Loucy (cell line): ENCODE results near the gene GNPNAT1.
"Not testable (repeated sequence)": the region's sequence is repeated elsewhere in the genome, so short reads cannot be mapped to it uniquely, and the experiment has no call there.

Experiments
- H2AFZ ChIP-seq: fragments of 200-600 bp; sonication (generic); 2 replicates; pipeline ENCODE4 v1.6.0; 2016; ENCODE audit warnings: antibody characterized with exemption, mild to moderate bottlenecking, low read length, moderate library complexity
- H3F3A ChIP-seq: fragments of 200-600 bp; 2 replicates; pipeline ENCODE4 v1.6.0; 2016; ENCODE audit warnings: antibody characterized with exemption, low read depth, mild to moderate bottlenecking
- H3K27me3 ChIP-seq: fragments of 200-600 bp; sonication (generic); 2 replicates; pipeline ENCODE4 v1.6.1; 2014; ENCODE audit warnings: low read length, mild to moderate bottlenecking; ENCODE audit not compliant: insufficient read depth, poor library complexity, severe bottlenecking
- H3K36me3 ChIP-seq: fragments of 200-600 bp; sonication (generic); 2 replicates; pipeline ENCODE4 v1.6.1; 2016; ENCODE audit warnings: low read length; ENCODE audit not compliant: insufficient read depth
- H3K4me1 ChIP-seq: fragments of 200-600 bp; sonication (generic); 2 replicates; pipeline ENCODE4 v1.5.1; 2014; ENCODE audit warnings: low read length, mild to moderate bottlenecking; ENCODE audit not compliant: insufficient read depth, poor library complexity, severe bottlenecking
- H3K4me2 ChIP-seq: fragments of 200-600 bp; sonication (generic); 2 replicates; pipeline ENCODE4 v1.6.0; 2014; ENCODE audit warnings: antibody characterized with exemption, low read length, low read depth, mild to moderate bottlenecking; ENCODE audit not compliant: poor library complexity, severe bottlenecking
- H3K4me3 ChIP-seq: fragments of 200-600 bp; sonication (generic); 2 replicates; pipeline ENCODE4 v1.5.1; 2014; ENCODE audit warnings: low read length, mild to moderate bottlenecking, mixed read lengths; ENCODE audit not compliant: poor library complexity, severe bottlenecking
- H3K79me2 ChIP-seq: fragments of 200-600 bp; sonication (generic); 2 replicates; pipeline ENCODE4 v1.6.1; 2014; ENCODE audit warnings: low read length; ENCODE audit not compliant: insufficient read depth
- H3K9ac ChIP-seq: fragments of 200-600 bp; sonication (generic); 2 replicates; pipeline ENCODE4 v1.6.0; 2014; ENCODE audit warnings: mild to moderate bottlenecking, low read depth, low read length, moderate library complexity; ENCODE audit not compliant: poor library complexity, severe bottlenecking
- H3K9me2 ChIP-seq: fragments of 200-600 bp; sonication (generic); replicated peaks from 2 replicates; pipeline ENCODE4 v1.6.1; 2016; ENCODE audit warnings: low read depth, low read length, mixed read lengths
- H3K9me3 ChIP-seq: fragments of 200-600 bp; sonication (generic); 2 replicates; pipeline ENCODE4 v1.6.1; 2014; ENCODE audit warnings: mild to moderate bottlenecking, antibody characterized with exemption, low read length, low read depth; ENCODE audit not compliant: insufficient read depth
- H4K20me1 ChIP-seq: fragments of 200-600 bp; sonication (generic); 2 replicates; pipeline ENCODE4 v1.6.0; 2014; ENCODE audit warnings: antibody characterized with exemption, low read length, mild to moderate bottlenecking; ENCODE audit not compliant: insufficient read depth, poor library complexity, severe bottlenecking
- CTCF ChIP-seq: fragments of 200-600 bp; sonication (generic); conservative IDR thresholded peaks from 2 replicates; pipeline ENCODE4 v1.5.1; 2014; ENCODE audit warnings: mild to moderate bottlenecking, antibody characterized with exemption, low read length
- EZH2phosphoT487 ChIP-seq: fragments of 200-600 bp; IDR thresholded peaks from 2 replicates; pipeline ENCODE4 v1.6.1; 2018; ENCODE audit warnings: antibody characterized with exemption, mild to moderate bottlenecking, moderate library complexity, borderline replicate concordance

GNPNAT1 gene

GRCh38 chr14:52729925-52730708 is 61.3 kb downstream of the GNPNAT1 start, which contains the start of gene STYX:
TSS of gene STYX (plus strand) at chr14:52730166. CDS start at chr14:52730475, 309 bp downstream.
- Histone ChIP-seq H3K4me2 (peak within 1 kb of the TSS; percentile 94), H3K79me2 (peaks cover 34% of the 10 kb centered on the region), H3K4me3 (peak within 1 kb of the TSS; percentile 96), H3K36me3 (peaks cover 18% of the 10 kb centered on the region), H4K20me1 (peaks cover 4% of the 10 kb centered on the region), H3K9ac (peak within 1 kb of the TSS; percentile 89), H3K9me2 (no peaks in the 10 kb centered on the region), H2AFZ (peak within 1 kb of the TSS; percentile 89), H3K4me1 (peaks cover 29% of the 10 kb centered on the region), H3K27me3 (no peaks in the 10 kb centered on the region), H3K9me3 (no peaks in the 10 kb centered on the region), H3F3A (0 out of 2 replicates have a peak, but pooled peaks cover 5% of the 10 kb centered on the region)
- TF ChIP-seq CTCF: no peak
- no peak for TF ChIP-seq EZH2phosphoT487

- H3K4me3 ChIP-seq: peak overlapping the region; percentile 60
- H3K27me3 ChIP-seq: no peaks in the 10 kb centered on the region
- H2AFZ ChIP-seq: no peak overlapping the region
- H3K4me2 ChIP-seq: peak overlapping the region; percentile 72
- no peaks in the 10 kb centered on the region for H3K9me2 ChIP-seq
- no peaks in the 10 kb centered on the region for H3K9me3 ChIP-seq
- H3K9ac ChIP-seq: no peak overlapping the region
- peaks cover 23% of the 10 kb centered on the region for H3K36me3 ChIP-seq
- H3F3A ChIP-seq: 0 out of 2 replicates have a peak, but pooled peaks cover 5% of the 10 kb centered on the region
- H4K20me1 ChIP-seq: peaks cover 4% of the 10 kb centered on the region
- H3K79me2 ChIP-seq: peaks cover 34% of the 10 kb centered on the region
- TF ChIP-seq CTCF (no peak), EZH2phosphoT487 (no peak)
- peaks cover 27% of the 10 kb centered on the region for H3K4me1 ChIP-seq
Measured at GRCh38 chr14:52729585-52729924, 61.9 kb downstream of the GNPNAT1 start.

- peaks cover 27% of the 10 kb centered on the region for H3K4me1 ChIP-seq
- H2AFZ ChIP-seq, H4K20me1 ChIP-seq, H3K9ac ChIP-seq, H3K27me3 ChIP-seq, H3F3A ChIP-seq, H3K4me2 ChIP-seq, H3K4me3 ChIP-seq, H3K9me3 ChIP-seq, H3K9me2 ChIP-seq: not testable (repeated sequence)
- H3K79me2 ChIP-seq: peaks cover 30% of the 10 kb centered on the region
- peaks cover 28% of the 10 kb centered on the region for H3K36me3 ChIP-seq
Measured at GRCh38 chr14:52729035-52729434, 62.4 kb downstream of the GNPNAT1 start.

- not testable (repeated sequence) for H3K9me2 ChIP-seq, H3K27me3 ChIP-seq, H3K9me3 ChIP-seq, H3K4me3 ChIP-seq, H2AFZ ChIP-seq, H4K20me1 ChIP-seq, H3F3A ChIP-seq, H3K4me2 ChIP-seq, H3K9ac ChIP-seq
- H3K4me1 ChIP-seq: peaks cover 18% of the 10 kb centered on the region
- H3K36me3 ChIP-seq: peaks cover 43% of the 10 kb centered on the region
- peaks cover 22% of the 10 kb centered on the region for H3K79me2 ChIP-seq
Measured at GRCh38 chr14:52727509-52727908, 63.9 kb downstream of the GNPNAT1 start.
